Keratinocyte (primary cell): ENCODE data around the gene TLR1. TPM values are rescaled to one million over a fixed set of nuclear protein-coding genes. Genes with fewer than 3 reads are reported as not detected.
"Not testable (repeated sequence)": the region's sequence is repeated elsewhere in the genome, so short reads cannot be mapped to it uniquely, and the experiment has no call there.

Source experiments
- DNase-seq: peaks from one replicate; pipeline ENCODE4 v3.0.0-alpha.2; 2011; ENCODE audit warnings: low read depth, missing footprints, low spot score
- FAIRE-seq: peaks from 2 replicates; lab custom pipeline; 2011; peaks lifted over from hg19 to GRCh38; lab: Jason Lieb, UNC
- H2AFZ ChIP-seq: 2 replicates; pipeline ENCODE4 v1.6.0; 2012; ENCODE audit warnings: low read length, control low read depth, inconsistent platforms; ENCODE audit not compliant: control insufficient read depth
- H3K27ac ChIP-seq: 2 replicates; pipeline ENCODE4 v1.5.1; 2011; ENCODE audit warnings: low read length; ENCODE audit not compliant: control insufficient read depth, insufficient read depth
- H3K27me3 ChIP-seq: 3 replicates; pipeline ENCODE4 v1.6.0; 2011; ENCODE audit warnings: low read length; ENCODE audit not compliant: control insufficient read depth, insufficient read depth; ENCODE audit errors: extremely low read depth
- H3K36me3 ChIP-seq, 2 experiments: 2 replicates in 1 of 2; 3 replicates in 1 of 2; pipeline ENCODE4 v1.5.1; 2011; ENCODE audit warnings: low read length in 2 of 2, mild to moderate bottlenecking in 1 of 2; ENCODE audit not compliant: control insufficient read depth in 2 of 2, insufficient read depth in 2 of 2; ENCODE audit errors: extremely low read depth in 1 of 2
- H3K4me1 ChIP-seq: 3 replicates; pipeline ENCODE4 v1.5.1; 2011; ENCODE audit warnings: low read length; ENCODE audit not compliant: control insufficient read depth, insufficient read depth; ENCODE audit errors: extremely low read depth
- H3K4me2 ChIP-seq: 3 replicates; pipeline ENCODE4 v1.6.0; 2011; ENCODE audit warnings: low read depth, low read length; ENCODE audit not compliant: control insufficient read depth, insufficient read depth; ENCODE audit errors: extremely low read depth
- H3K4me3 ChIP-seq, 3 experiments: fragments of 200-600 bp in 1 of 3; sonication (generic) in 1 of 3; 2 replicates in 2 of 3; 3 replicates in 1 of 3; pipeline ENCODE4 v1.5.1; 2011 to 2016; ENCODE audit warnings: low read length in 3 of 3, mild to moderate bottlenecking in 3 of 3, control low read depth in 2 of 3, inconsistent platforms in 1 of 3, low read depth in 1 of 3, mixed read lengths in 1 of 3, mixed run types in 1 of 3, moderate library complexity in 1 of 3; ENCODE audit not compliant: control insufficient read depth in 2 of 3, insufficient read depth in 2 of 3; ENCODE audit errors: extremely low read depth in 1 of 3
- H3K79me2 ChIP-seq: 2 replicates; pipeline ENCODE4 v1.6.0; 2012; ENCODE audit warnings: low read length; ENCODE audit not compliant: control insufficient read depth, insufficient read depth
- H3K9ac ChIP-seq: 3 replicates; pipeline ENCODE4 v1.6.0; 2011; ENCODE audit warnings: low read length; ENCODE audit not compliant: control insufficient read depth, insufficient read depth; ENCODE audit errors: extremely low read depth
- H3K9me1 ChIP-seq: 3 replicates; pipeline ENCODE4 v1.6.0; 2011; ENCODE audit warnings: low read length; ENCODE audit not compliant: control insufficient read depth, insufficient read depth; ENCODE audit errors: extremely low read depth
- H3K9me3 ChIP-seq: 2 replicates; pipeline ENCODE4 v1.5.1; 2012; ENCODE audit warnings: low read depth, low read length; ENCODE audit not compliant: control insufficient read depth
- H4K20me1 ChIP-seq: 3 replicates; pipeline ENCODE4 v1.6.0; 2011; ENCODE audit warnings: low read length; ENCODE audit not compliant: control insufficient read depth, insufficient read depth; ENCODE audit errors: extremely low read depth
- CTCF ChIP-seq, 3 experiments: IDR thresholded peaks in 1 of 3; conservative IDR thresholded peaks in 1 of 3; optimal IDR thresholded peaks in 1 of 3; 2 replicates in 2 of 3; 3 replicates in 1 of 3; pipeline versions ENCODE3 to v1.5.1; 2011; ENCODE audit warnings: low read length in 3 of 3, mild to moderate bottlenecking in 3 of 3, moderate library complexity in 2 of 3, control low read depth in 1 of 3, inconsistent platforms in 1 of 3; ENCODE audit not compliant: insufficient read depth in 2 of 3; ENCODE audit errors: extremely low read depth in 1 of 3
- EZH2 ChIP-seq: IDR thresholded peaks from one replicate; pipeline ENCODE4 v1.6.1; 2012; ENCODE audit warnings: inconsistent platforms, mild to moderate bottlenecking, low read length, moderate library complexity
- dilution Hi-C: fragments of 300-500 bp; cut with MboI; formaldehyde crosslinking; loops from one replicate; pipeline ENCODE4 v1.7.0; 2020; ENCODE audit warnings: low sequenced_read_pairs; ENCODE audit not compliant: extremely low pct_ligation_motif_present
- polyA plus RNA-seq, 5 experiments: library from polyadenylated mRNA; depleted of rRNA in 3 of 5; stranded (reverse) in 3 of 5; stranded (forward) in 1 of 5; unstranded in 1 of 5; fragments of >200 nt; gene quantifications; 1 replicate in 1 of 5; 2 replicates in 3 of 5; 3 replicates in 1 of 5; pipeline versions ENCODE4 v1.2.1 to v1.2.3, GENCODE V29; 2011 to 2012; ENCODE audit warnings: missing spikeins in 2 of 5, low read depth in 1 of 5, low replicate concordance in 1 of 5

Gene TLR1
- polyA plus RNA-seq, 1 donor (not counting 4 experiments of a cell fraction or from before 2014, with no cell fraction given), result 0.73 TPM

- Histone ChIP-seq H2AFZ (no peak overlapping the region), H3K4me2 (no peak overlapping the region), H3K27ac (no peak overlapping the region), H3K9me1 (no peaks in the 10 kb centered on the region), H3K4me1 (no peaks in the 10 kb centered on the region), H3K4me3 (no peak overlapping the region), H4K20me1 (no peaks in the 10 kb centered on the region), H3K9me3 (no peaks in the 10 kb centered on the region), H3K36me3 (no peaks in the 10 kb centered on the region), H3K27me3 (no peaks in the 10 kb centered on the region), H3K79me2 (no peaks in the 10 kb centered on the region), H3K9ac (no peak overlapping the region)
- dilution Hi-C loops, result no loop called here
- FAIRE-seq (no peak), DNase-seq (no peak)
- TF ChIP-seq EZH2 (no peak), CTCF (optimal IDR thresholded peaks at IDR 0.05 in 1 of 3, IDR thresholded peaks at IDR 0.05 in 1 of 3, conservative IDR thresholded peaks at IDR 0.05 in 1 of 3; ENCODE audit: extremely low read depth in 1 of 3, insufficient read depth in 2 of 3, low read length in 3 of 3) (no peak)
Observed at GRCh38 chr4:38811297-38811696, 6.7 kb upstream of the TLR1 start.

- H3K9ac ChIP-seq, H2AFZ ChIP-seq, H3K27me3 ChIP-seq, H3K4me2 ChIP-seq, H3K9me3 ChIP-seq, dilution Hi-C loops, H3K4me1 ChIP-seq, H3K4me3 ChIP-seq, H3K9me1 ChIP-seq, H4K20me1 ChIP-seq, H3K27ac ChIP-seq, H3K36me3 ChIP-seq, DNase-seq, FAIRE-seq, H3K79me2 ChIP-seq: not testable (repeated sequence)
Observed at GRCh38 chr4:38807462-38807861, 2.9 kb upstream of the TLR1 start.

- H3K9me1 ChIP-seq, H3K4me3 ChIP-seq, H4K20me1 ChIP-seq, H3K4me2 ChIP-seq, H3K27ac ChIP-seq, H3K27me3 ChIP-seq, FAIRE-seq, H3K79me2 ChIP-seq, DNase-seq, H3K4me1 ChIP-seq, H3K9ac ChIP-seq, H3K9me3 ChIP-seq, dilution Hi-C loops, H3K36me3 ChIP-seq, H2AFZ ChIP-seq: not testable (repeated sequence)
Observed at GRCh38 chr4:38806251-38806650, 1.7 kb upstream of the TLR1 start.
